K562 (cell line): ENCODE measurements around the gene PNMA8A. TPM values are rescaled to one million over a fixed set of nuclear protein-coding genes. Genes with fewer than 3 reads are reported as not detected.

ENCODE experiments used
- ATAC-seq: fragments of 200-7000 bp; cut with Tn5 transposase; 3 replicates; pipeline ENCODE4 v1.9.1; 2020; ENCODE audit warnings: moderate library complexity
- BruUV-seq: library from RNA; stranded (reverse); fragments of 400-500 nt; replicated peaks from 2 replicates; lab custom pipeline; 2021; lab: Mats Ljungman, UMichigan
- CTCF ChIA-PET: fragments of 300-600 bp; formaldehyde crosslinking; extraction: SDS; loops from one replicate; lab custom pipeline; 2021; ENCODE audit warnings: low intra/inter-chr PET ratio; lab: Yijun Ruan, JAX
- POLR2A ChIA-PET: fragments of 300-600, 350-650 bp; sonication (Branson Sonifier 250); formaldehyde crosslinking; extraction: SDS; loops from one replicate; lab custom pipeline; 2021; ENCODE audit warnings: antibody characterized with exemption, inconsistent platforms; lab: Yijun Ruan, JAX
- DNase-seq, 4 experiments: peaks; one replicate each; pipeline versions ENCODE4 v3.0.0 to v3.0.0-alpha.2; 2011 to 2018; ENCODE audit warnings: low spot score in 3 of 4, mixed read lengths in 3 of 4; ENCODE audit errors: extremely low read depth in 1 of 4
- FAIRE-seq: peaks from 2 replicates; lab custom pipeline; 2011; peaks lifted over from hg19 to GRCh38; lab: Jason Lieb, UNC
- H2AFZ ChIP-seq: 2 replicates; pipeline ENCODE4 v1.6.0; 2011; ENCODE audit warnings: low read depth, low read length, control low read depth, inconsistent platforms
- H3K27ac ChIP-seq: fragments of 200-600 bp; 3 replicates; pipeline ENCODE4 v1.8.0; 2011; ENCODE audit warnings: low read depth, mild to moderate bottlenecking, control low read depth, inconsistent platforms, low read length, moderate library complexity, mixed read lengths; ENCODE audit errors: extremely low read depth
- H3K27me3 ChIP-seq, 2 experiments: fragments of 300-600 bp in 1 of 2; 2 replicates in 1 of 2; 3 replicates in 1 of 2; pipeline versions ENCODE4 v1.6.0 to v1.8.0; 2011; ENCODE audit warnings: inconsistent platforms in 2 of 2, low read length in 2 of 2, mild to moderate bottlenecking in 1 of 2, mixed read lengths in 1 of 2, moderate library complexity in 1 of 2; ENCODE audit not compliant: control insufficient read depth in 2 of 2, insufficient read depth in 2 of 2
- H3K36me3 ChIP-seq: fragments of 300-600 bp; 3 replicates; pipeline ENCODE4 v1.8.0; 2011; ENCODE audit warnings: mild to moderate bottlenecking, low read length, inconsistent platforms; ENCODE audit not compliant: control insufficient read depth, insufficient read depth
- H3K4me1 ChIP-seq, 2 experiments: fragments of 200-600 bp in 1 of 2; replicated peaks in 1 of 2; 2 replicates in 1 of 2; 3 replicates in 1 of 2; pipeline versions ENCODE4 v1.5.1 to v1.8.0; 2011; ENCODE audit warnings: inconsistent platforms in 2 of 2, low read length in 2 of 2, mild to moderate bottlenecking in 1 of 2, mixed read lengths in 1 of 2, moderate library complexity in 1 of 2; ENCODE audit not compliant: control insufficient read depth in 2 of 2, insufficient read depth in 2 of 2
- H3K4me2 ChIP-seq: 2 replicates; pipeline ENCODE4 v1.6.1; 2011; ENCODE audit warnings: low read length, control low read depth, inconsistent platforms, mixed read lengths; ENCODE audit not compliant: insufficient read depth
- H3K4me3 ChIP-seq: fragments of 200-600 bp; sonication (generic), shearing (Covaris generic); 2 replicates; pipeline ENCODE4 v1.5.1; 2016; ENCODE audit warnings: control low read depth, inconsistent platforms
- H3K79me2 ChIP-seq: fragments of 200-600 bp; 3 replicates; pipeline ENCODE4 v1.8.0; 2011; ENCODE audit warnings: low read length, inconsistent platforms; ENCODE audit not compliant: control insufficient read depth, insufficient read depth
- H3K9ac ChIP-seq, 2 experiments: 2 replicates each; pipeline versions ENCODE4 v1.6.0 to v1.6.1; 2011; ENCODE audit warnings: low read depth in 2 of 2, low read length in 2 of 2, control low read depth in 1 of 2, inconsistent platforms in 1 of 2, mild to moderate bottlenecking in 1 of 2, mixed read lengths in 1 of 2; ENCODE audit not compliant: insufficient read depth in 1 of 2
- H3K9me1 ChIP-seq: one replicate; pipeline ENCODE4 v1.6.0; 2011; ENCODE audit warnings: inconsistent platforms, mild to moderate bottlenecking, low read length, moderate library complexity; ENCODE audit not compliant: control insufficient read depth, insufficient read depth
- H3K9me3 ChIP-seq: replicated peaks from 2 replicates; pipeline ENCODE4 v1.5.1; 2011; ENCODE audit warnings: low read depth, low read length, inconsistent platforms; ENCODE audit not compliant: control insufficient read depth, insufficient read depth
- H4K20me1 ChIP-seq: replicated peaks from 2 replicates; pipeline ENCODE4 v1.6.1; 2011; ENCODE audit warnings: low read length, inconsistent platforms, mixed read lengths; ENCODE audit not compliant: control insufficient read depth, insufficient read depth
- BACH1 ChIP-seq: fragments of 200-800 bp; sonication (Bioruptor generic); IDR thresholded peaks from 2 replicates; pipeline ENCODE4 v1.6.1; 2016; ENCODE audit warnings: missing genetic modification characterization, missing compliant biosample characterization
- CBFB ChIP-seq: sonication (generic); formaldehyde crosslinking; IDR thresholded peaks from 2 replicates; pipeline ENCODE4 v1.4.0; 2020; ENCODE audit warnings: mild to moderate bottlenecking, missing genetic modification reagents
- DMBX1 ChIP-seq: fragments of 250-450 bp; sonication (Bioruptor Pico); IDR thresholded peaks from 2 replicates; pipeline ENCODE4 v1.8.0; 2022; ENCODE audit warnings: inconsistent platforms, mild to moderate bottlenecking, moderate library complexity, borderline replicate concordance
- EWSR1 ChIP-seq: fragments of 450-650 bp; IDR thresholded peaks from 2 replicates; pipeline ENCODE4 v1.6.1; 2018; ENCODE audit warnings: borderline replicate concordance, mild to moderate bottlenecking, low read depth, moderate library complexity; ENCODE audit not compliant: partially characterized antibody
- FOXK2 ChIP-seq, 2 experiments: fragments of 450-650 bp; IDR thresholded peaks in 1 of 2; conservative IDR thresholded peaks in 1 of 2; 2 replicates each; pipeline ENCODE4 v1.6.1; 2016; ENCODE audit warnings: low read depth in 2 of 2, mild to moderate bottlenecking in 1 of 2
- HMGN3 ChIP-seq: IDR thresholded peaks from 2 replicates; pipeline ENCODE4 v1.6.1; 2011; ENCODE audit warnings: borderline replicate concordance, low read depth, mild to moderate bottlenecking, mixed read lengths, low read length; ENCODE audit not compliant: insufficient read length; ENCODE audit errors: extremely low read depth
- MED1 ChIP-seq: sonication (generic); formaldehyde crosslinking; IDR thresholded peaks from 2 replicates; pipeline ENCODE4 v1.8.1; 2023; ENCODE audit warnings: missing genetic modification reagents, borderline replicate concordance
- OTX1 ChIP-seq: fragments of 450-650 bp; formaldehyde crosslinking; IDR thresholded peaks from 2 replicates; pipeline ENCODE4 v1.4.0; 2022; ENCODE audit warnings: mild to moderate bottlenecking
- PTTG1 ChIP-seq: fragments of 450-650 bp; IDR thresholded peaks from 2 replicates; pipeline ENCODE4 v1.6.1; 2016; ENCODE audit warnings: low read depth, mild to moderate bottlenecking, missing genetic modification characterization, missing compliant biosample characterization
- SNIP1 ChIP-seq: fragments of 450-650 bp; IDR thresholded peaks from 2 replicates; pipeline ENCODE4 v1.7.1; 2017; ENCODE audit warnings: low read depth, mild to moderate bottlenecking
- STAT5B ChIP-seq: fragments of 250-450 bp; sonication (Bioruptor Pico); IDR thresholded peaks from 2 replicates; pipeline ENCODE4 v1.8.0; 2021; ENCODE audit warnings: mild to moderate bottlenecking, inconsistent platforms
- ZNF146 ChIP-seq: IDR thresholded peaks from one replicate; pipeline ENCODE4 v1.6.1; 2018; ENCODE audit warnings: missing compliant biosample characterization; ENCODE audit not compliant: unreplicated experiment
- ZNF282 ChIP-seq: sonication (generic); formaldehyde crosslinking; IDR thresholded peaks from 2 replicates; pipeline ENCODE4 v1.8.1; 2023; ENCODE audit warnings: missing genetic modification reagents
- ZNF347 ChIP-seq: fragments of 450-650 bp; formaldehyde crosslinking; IDR thresholded peaks from 2 replicates; pipeline ENCODE4 v1.4.0; 2020; ENCODE audit warnings: low read depth, mild to moderate bottlenecking, moderate library complexity
- WGBS: fragments of 100-300 bp; shearing (Covaris generic); methylation state at CpG from one replicate; pipeline ENCODE4 v1.1.6; 2016; ENCODE audit warnings: low coverage, mixed read lengths; ENCODE audit not compliant: insufficient coverage; ENCODE audit errors: missing lambda C conversion rate; 5-methylcytosine and 5-hydroxymethylcytosine counted together
- in situ Hi-C: fragments of 300-500 bp; cut with MboI; formaldehyde crosslinking; loops from 4 replicates; pipeline ENCODE4 v1.15.0; 2018; ENCODE audit warnings: inconsistent platforms, mixed read lengths
- intact Hi-C: fragments of 100-400 bp; cut with micrococcal nuclease; formaldehyde crosslinking; loops from 2 replicates; pipeline ENCODE4 v1.14.2; 2022
- polyA plus RNA-seq, 8 experiments: library from polyadenylated mRNA; depleted of rRNA in 4 of 8; stranded (reverse) in 5 of 8; unstranded in 3 of 8; fragments of >200 nt; fragmentation: Nextera tagmentation in 2 of 8; fragmentation: Illumina TruSeq in 1 of 8; extraction: Ambion mirVana in 2 of 8; extraction: Trizol in 1 of 8; gene quantifications; 2 replicates each; pipeline versions ENCODE4 v1.2.1 to v1.2.3, GENCODE V29; 2011 to 2014; ENCODE audit warnings: inconsistent platforms in 1 of 8, missing spikeins in 1 of 8
- total RNA-seq, 7 experiments: library from RNA; depleted of rRNA in 6 of 7; stranded (reverse); fragments of >200 nt in 6 of 7; fragmentation: Illumina TruSeq in 2 of 7; extraction: Trizol in 2 of 7; gene quantifications; 2 replicates each; pipeline versions ENCODE4 v1.2.1 to v1.2.3, GENCODE V29; 2011 to 2021; ENCODE audit warnings: low replicate concordance in 1 of 7
- TF ChIP-seq, protein P1 (sequence below): fragments of 450-650 bp; formaldehyde crosslinking; IDR thresholded peaks from 2 replicates; pipeline ENCODE4 v1.4.0; 2020; ENCODE audit warnings: mild to moderate bottlenecking, moderate library complexity
- TF ChIP-seq, protein P2 (sequence below): sonication (generic); formaldehyde crosslinking; IDR thresholded peaks from 2 replicates; pipeline ENCODE4 v1.8.1; 2023; ENCODE audit warnings: mild to moderate bottlenecking, missing genetic modification reagents
- TF ChIP-seq, protein P3 (sequence below): fragments of 450-650 bp; formaldehyde crosslinking; conservative IDR thresholded peaks from 2 replicates; pipeline ENCODE4 v1.4.0; 2022; ENCODE audit warnings: mild to moderate bottlenecking, missing genetic modification characterization
- TF ChIP-seq, protein P4 (sequence below), 2 experiments: fragments of 250-450 bp in 1 of 2; fragments of 450-650 bp in 1 of 2; sonication (Bioruptor Pico) in 1 of 2; IDR thresholded peaks; 2 replicates each; pipeline versions ENCODE4 v1.6.1 to v1.8.0; 2016 to 2021; ENCODE audit warnings: mild to moderate bottlenecking in 2 of 2, moderate library complexity in 2 of 2, missing compliant biosample characterization in 1 of 2, missing genetic modification characterization in 1 of 2

PNMA8A gene
- total and polyA plus RNA-seq, 9 of the 15 experiments (the other 6 are each of a cell fraction or from before 2014, with no cell fraction given) = 6.6 to 23.8 (median 14.9) TPM

DNA sequence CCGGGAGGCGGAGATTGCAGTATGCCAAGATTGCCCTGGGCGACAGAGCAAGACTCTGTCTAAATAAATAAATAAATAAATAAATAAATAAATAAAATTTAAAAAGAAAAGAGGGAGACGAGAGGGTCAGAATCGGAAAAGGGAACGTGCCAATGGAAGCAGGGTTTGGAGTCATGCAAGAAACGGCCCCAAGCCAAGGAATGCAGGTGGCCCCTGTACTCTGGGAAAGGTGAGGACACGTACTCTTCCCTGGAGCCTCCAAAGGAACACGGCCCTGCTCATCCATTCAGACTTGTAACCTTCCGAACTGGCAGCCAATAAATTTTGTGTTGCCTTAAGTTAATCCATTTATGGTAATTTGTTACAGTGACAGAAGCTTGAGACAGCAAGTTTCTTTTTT is 22.8 kb downstream of the PNMA8A start:
- WGBS = 6% methylated on average over 10 of the region's 10 CpGs
- FAIRE-seq = no peak
- H3K4me1 ChIP-seq = no peaks in the 10 kb centered on the region
- H3K4me2 ChIP-seq = no peak overlapping the region
- ATAC-seq = no peak
- in situ Hi-C loops = no loop called here
- peaks cover 2% of the 10 kb centered on the region for H3K9me3 ChIP-seq
- no peak overlapping the region for H3K27ac ChIP-seq
- no peak overlapping the region for H2AFZ ChIP-seq
- H4K20me1 ChIP-seq = no peaks in the 10 kb centered on the region
- ChIA-PET CTCF (interaction anchor here (0.5 kb wide), 1 partner anchor 23 kb away, joined by 6 read pairs; no protein-coding TSS in a partner anchor), POLR2A (interaction anchor here (0.6 to 0.7 kb wide), 4 partner anchors 13 to 517 kb away, joined by 3 read pairs; no protein-coding TSS in a partner anchor)
- no peak overlapping the region for H3K4me3 ChIP-seq
- H3K9ac ChIP-seq = no peak overlapping the region
- no peaks in the 10 kb centered on the region for H3K79me2 ChIP-seq
- DNase-seq = no peak
- H3K27me3 ChIP-seq = peaks cover 18 to 32% of the 10 kb centered on the region in 2 experiments
- no peaks in the 10 kb centered on the region for H3K9me1 ChIP-seq
- no peaks in the 10 kb centered on the region for H3K36me3 ChIP-seq
- BruUV-seq = no TSS peak
- intact Hi-C loops = no loop called here
- TF ChIP-seq STAT5B (CRISPR knock-in tag) = no peak
- no peak for TF ChIP-seq PTTG1 (tag)
- no peak for TF ChIP-seq FOXK2 (conservative IDR thresholded peaks at IDR 0.05 in 1 of 2, IDR thresholded peaks at IDR 0.05 in 1 of 2; ENCODE audit: low read depth in 2 of 2)
- TF ChIP-seq EWSR1 = no peak
- TF ChIP-seq, protein P1, sequence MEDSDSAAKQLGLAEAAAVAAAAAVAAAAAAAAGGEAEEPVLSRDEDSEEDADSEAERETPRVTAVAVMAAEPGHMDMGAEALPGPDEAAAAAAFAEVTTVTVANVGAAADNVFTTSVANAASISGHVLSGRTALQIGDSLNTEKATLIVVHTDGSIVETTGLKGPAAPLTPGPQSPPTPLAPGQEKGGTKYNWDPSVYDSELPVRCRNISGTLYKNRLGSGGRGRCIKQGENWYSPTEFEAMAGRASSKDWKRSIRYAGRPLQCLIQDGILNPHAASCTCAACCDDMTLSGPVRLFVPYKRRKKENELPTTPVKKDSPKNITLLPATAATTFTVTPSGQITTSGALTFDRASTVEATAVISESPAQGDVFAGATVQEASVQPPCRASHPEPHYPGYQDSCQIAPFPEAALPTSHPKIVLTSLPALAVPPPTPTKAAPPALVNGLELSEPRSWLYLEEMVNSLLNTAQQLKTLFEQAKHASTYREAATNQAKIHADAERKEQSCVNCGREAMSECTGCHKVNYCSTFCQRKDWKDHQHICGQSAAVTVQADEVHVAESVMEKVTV (CRISPR knock-in tag) = no peak
- TF ChIP-seq CBFB (CRISPR knock-in tag) = no peak
- TF ChIP-seq, protein P2, sequence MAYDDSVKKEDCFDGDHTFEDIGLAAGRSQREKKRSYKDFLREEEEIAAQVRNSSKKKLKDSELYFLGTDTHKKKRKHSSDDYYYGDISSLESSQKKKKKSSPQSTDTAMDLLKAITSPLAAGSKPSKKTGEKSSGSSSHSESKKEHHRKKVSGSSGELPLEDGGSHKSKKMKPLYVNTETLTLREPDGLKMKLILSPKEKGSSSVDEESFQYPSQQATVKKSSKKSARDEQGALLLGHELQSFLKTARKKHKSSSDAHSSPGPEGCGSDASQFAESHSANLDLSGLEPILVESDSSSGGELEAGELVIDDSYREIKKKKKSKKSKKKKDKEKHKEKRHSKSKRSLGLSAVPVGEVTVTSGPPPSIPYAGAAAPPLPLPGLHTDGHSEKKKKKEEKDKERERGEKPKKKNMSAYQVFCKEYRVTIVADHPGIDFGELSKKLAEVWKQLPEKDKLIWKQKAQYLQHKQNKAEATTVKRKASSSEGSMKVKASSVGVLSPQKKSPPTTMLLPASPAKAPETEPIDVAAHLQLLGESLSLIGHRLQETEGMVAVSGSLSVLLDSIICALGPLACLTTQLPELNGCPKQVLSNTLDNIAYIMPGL (CRISPR knock-in tag) = no peak
- TF ChIP-seq HMGN3 = no peak
- TF ChIP-seq DMBX1 (CRISPR knock-in tag) = no peak
- no peak for TF ChIP-seq ZNF282 (CRISPR knock-in tag)
- no peak for TF ChIP-seq ZNF347 (CRISPR knock-in tag)
- TF ChIP-seq, protein P3, sequence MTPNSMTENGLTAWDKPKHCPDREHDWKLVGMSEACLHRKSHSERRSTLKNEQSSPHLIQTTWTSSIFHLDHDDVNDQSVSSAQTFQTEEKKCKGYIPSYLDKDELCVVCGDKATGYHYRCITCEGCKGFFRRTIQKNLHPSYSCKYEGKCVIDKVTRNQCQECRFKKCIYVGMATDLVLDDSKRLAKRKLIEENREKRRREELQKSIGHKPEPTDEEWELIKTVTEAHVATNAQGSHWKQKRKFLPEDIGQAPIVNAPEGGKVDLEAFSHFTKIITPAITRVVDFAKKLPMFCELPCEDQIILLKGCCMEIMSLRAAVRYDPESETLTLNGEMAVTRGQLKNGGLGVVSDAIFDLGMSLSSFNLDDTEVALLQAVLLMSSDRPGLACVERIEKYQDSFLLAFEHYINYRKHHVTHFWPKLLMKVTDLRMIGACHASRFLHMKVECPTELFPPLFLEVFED (CRISPR knock-in tag) = no peak
- TF ChIP-seq BACH1 (tag) = no peak
- TF ChIP-seq, protein P4, sequence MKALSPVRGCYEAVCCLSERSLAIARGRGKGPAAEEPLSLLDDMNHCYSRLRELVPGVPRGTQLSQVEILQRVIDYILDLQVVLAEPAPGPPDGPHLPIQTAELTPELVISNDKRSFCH (CRISPR knock-in tag; IDR thresholded peaks at IDR 0.05) = no peak
- TF ChIP-seq, protein P4 (tag; IDR thresholded peaks at IDR 0.05) = no peak
- TF ChIP-seq MED1 = no peak
- TF ChIP-seq SNIP1 = no peak
- TF ChIP-seq OTX1 = no peak
- TF ChIP-seq ZNF146 (CRISPR knock-in tag) = no peak
